Measurements from ENCODE around the gene KCP.

The KCP gene

DNA sequence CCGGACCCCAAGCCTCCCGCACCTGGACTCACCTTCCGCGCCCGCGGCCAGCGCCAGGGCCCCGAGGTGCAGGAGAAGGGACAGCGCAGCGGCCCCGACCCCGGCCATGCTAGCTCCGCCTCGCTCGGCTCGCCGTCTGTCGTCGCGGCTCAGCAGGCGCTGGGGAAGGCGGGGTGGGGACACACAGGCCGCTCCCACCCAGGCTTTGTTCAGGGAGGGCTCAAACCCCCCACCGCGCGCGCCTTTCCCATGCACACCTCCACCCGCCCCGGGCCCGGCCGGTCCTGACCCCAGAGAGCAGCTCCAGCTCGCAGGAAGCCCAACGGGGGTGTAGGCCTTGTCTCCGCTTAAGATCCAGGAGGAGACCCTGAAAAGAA lies at the start of gene KCP:
KCP (minus strand) TSS at position 141 of the 377 bp plus-strand sequence; CDS start at position 108, 33 bp downstream.
- Histone ChIP-seq H3K9ac (ENCODE audit: low read length in 5 of 5) (peak within 1 kb of the TSS in 4 of 5 donors; percentile 22 to 46 (median 34)), H3K27ac (ENCODE audit: low read depth, low read length) (peak within 1 kb of the TSS; percentile 23), H3K4me1 (ENCODE audit: control insufficient read depth in 5 of 5, insufficient read depth in 5 of 5, low read length in 5 of 5) (peaks cover 1 to 36% (median 26%) of the 10 kb centered on the region in 5 donors), H3K9me3 (ENCODE audit: control insufficient read depth in 5 of 5, low read length in 5 of 5) (no peaks in the 10 kb centered on the region), H3K27me3 (ENCODE audit: control insufficient read depth in 5 of 5, insufficient read depth in 4 of 5, low read length in 5 of 5) (peaks cover 10 to 34% (median 20%) of the 10 kb centered on the region in 5 donors), H3K4me3 (ENCODE audit: low read depth in 1 of 5, low read length in 5 of 5) (peak within 1 kb of the TSS; percentile 45 to 61 (median 59)), H3K36me3 (ENCODE audit: control insufficient read depth in 5 of 5, insufficient read depth in 5 of 5, low read length in 5 of 5) (peaks cover 0 to 4% (median 0%) of the 10 kb centered on the region in 5 donors)

DNA sequence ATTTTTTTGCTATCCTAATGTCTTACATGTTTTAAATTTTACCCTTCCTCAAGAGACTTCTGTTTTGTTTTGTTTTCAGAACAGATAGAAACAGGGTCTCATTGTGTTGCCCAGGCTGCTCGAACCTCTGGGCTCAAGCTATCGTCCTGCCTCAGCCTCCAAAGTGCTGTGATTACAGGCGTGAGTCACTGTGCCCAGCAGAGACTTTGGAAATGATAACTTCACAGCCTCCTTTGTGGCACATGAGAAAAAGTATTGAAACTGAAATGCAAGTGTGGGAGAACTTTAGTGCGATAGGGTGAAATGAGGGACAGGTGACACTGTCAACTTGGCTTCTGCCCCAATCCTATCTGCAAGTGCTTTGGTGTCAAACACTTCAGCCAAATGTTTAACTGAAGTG lies 48.8 kb upstream of the KCP start:
- no peaks in the 10 kb centered on the region for H3K27me3 ChIP-seq (ENCODE audit: control insufficient read depth in 5 of 5, insufficient read depth in 4 of 5, low read length in 5 of 5)
- H3K27ac ChIP-seq (ENCODE audit: low read depth, low read length): no peak overlapping the region
- H3K4me1 ChIP-seq (ENCODE audit: control insufficient read depth in 5 of 5, insufficient read depth in 5 of 5, low read length in 5 of 5): peaks cover 0 to 11% (median 8%) of the 10 kb centered on the region in 5 donors
- no peaks in the 10 kb centered on the region for H3K9me3 ChIP-seq (ENCODE audit: control insufficient read depth in 5 of 5, low read length in 5 of 5)
- H3K9ac ChIP-seq (ENCODE audit: low read length in 5 of 5): no peak overlapping the region
- H3K36me3 ChIP-seq (ENCODE audit: control insufficient read depth in 5 of 5, insufficient read depth in 5 of 5, low read length in 5 of 5): peaks cover 40 to 71% (median 58%) of the 10 kb centered on the region in 5 donors
- no peak overlapping the region for H3K4me3 ChIP-seq (ENCODE audit: low read depth in 1 of 5, low read length in 5 of 5)

DNA sequence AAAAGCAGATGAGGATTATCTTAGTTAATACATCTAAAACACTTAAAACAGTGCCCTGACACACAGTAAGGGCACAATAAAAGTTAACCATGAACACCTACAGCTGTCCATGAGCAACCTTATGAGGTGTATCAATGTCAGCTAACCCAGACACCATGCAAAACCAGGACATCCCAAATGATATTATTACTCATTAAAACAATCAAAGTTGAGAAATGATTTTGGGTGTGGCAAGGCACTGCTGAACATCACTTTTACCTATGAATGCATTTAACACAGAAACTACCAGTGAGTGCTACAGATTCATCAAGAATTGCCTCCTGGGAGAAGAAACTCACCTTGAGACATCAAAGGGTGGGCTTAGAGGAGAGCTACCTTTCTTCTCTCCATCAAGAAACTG lies 45.5 kb upstream of the KCP start:
- no peak overlapping the region for H3K9ac ChIP-seq (ENCODE audit: low read length in 5 of 5)
- H3K36me3 ChIP-seq (ENCODE audit: control insufficient read depth in 5 of 5, insufficient read depth in 5 of 5, low read length in 5 of 5): peaks cover 38 to 80% (median 71%) of the 10 kb centered on the region in 5 donors
- no peak overlapping the region for H3K4me3 ChIP-seq (ENCODE audit: low read depth in 1 of 5, low read length in 5 of 5)

DNA sequence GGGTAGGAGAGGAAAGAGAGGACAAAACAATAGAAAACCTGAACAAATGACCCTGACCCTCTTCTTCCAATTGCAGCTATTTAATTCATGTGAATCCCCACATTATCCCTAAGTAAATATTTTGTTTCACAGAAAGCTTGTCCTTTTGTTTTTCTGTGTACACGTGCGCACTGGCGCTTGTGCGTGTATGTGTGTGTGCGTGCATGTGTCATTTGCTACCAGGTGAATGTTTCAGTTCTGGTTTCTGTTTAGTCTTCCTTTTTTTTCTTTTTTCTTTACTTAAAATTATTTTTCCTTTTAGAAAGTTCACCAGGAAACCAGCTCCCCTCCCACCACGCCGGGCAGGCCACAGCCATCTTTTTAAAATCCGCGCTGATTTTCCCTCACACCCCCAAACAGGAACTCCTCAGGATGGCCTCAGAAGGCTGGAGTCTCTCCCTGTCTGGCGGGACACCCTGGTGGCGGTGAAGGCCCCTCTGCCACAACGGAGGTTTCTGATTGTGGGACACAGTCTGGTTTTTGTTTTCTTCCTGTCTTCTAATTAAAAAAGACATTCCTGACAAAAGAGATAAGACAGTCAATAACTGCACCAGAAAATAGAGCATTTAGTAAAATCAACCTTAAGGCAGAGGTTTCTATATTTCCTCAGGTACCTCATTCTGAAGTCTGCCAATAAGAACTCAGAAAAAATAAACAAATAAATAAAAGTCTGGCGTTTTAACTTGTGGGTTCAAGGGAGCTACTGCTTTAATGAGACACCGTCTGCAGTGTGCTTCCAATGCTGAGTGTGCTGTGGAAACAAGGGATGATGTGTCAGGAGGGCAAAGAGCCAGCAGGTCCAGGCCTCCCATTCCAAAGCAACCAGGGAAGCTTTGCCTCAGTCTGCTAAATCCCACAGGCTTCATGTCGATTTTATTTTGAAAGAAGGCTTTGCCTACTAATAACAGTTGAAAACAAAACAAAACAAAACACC lies 44.6 kb upstream of the KCP start:
- H3K36me3 ChIP-seq (ENCODE audit: control insufficient read depth in 5 of 5, insufficient read depth in 5 of 5, low read length in 5 of 5): peaks cover 39 to 77% (median 70%) of the 10 kb centered on the region in 5 donors
- no peaks in the 10 kb centered on the region for H3K9me3 ChIP-seq (ENCODE audit: control insufficient read depth in 5 of 5, low read length in 5 of 5)

More for the DNA sequence above, 45.5 kb upstream of the KCP start:
- Histone ChIP-seq H3K4me1 (ENCODE audit: control insufficient read depth in 5 of 5, insufficient read depth in 5 of 5, low read length in 5 of 5) (no peaks in the 10 kb centered on the region), H3K27me3 (ENCODE audit: control insufficient read depth in 5 of 5, insufficient read depth in 4 of 5, low read length in 5 of 5) (no peaks in the 10 kb centered on the region), H3K9me3 (ENCODE audit: control insufficient read depth in 5 of 5, low read length in 5 of 5) (no peaks in the 10 kb centered on the region), H3K27ac (ENCODE audit: low read depth, low read length) (no peak overlapping the region)

DNA sequence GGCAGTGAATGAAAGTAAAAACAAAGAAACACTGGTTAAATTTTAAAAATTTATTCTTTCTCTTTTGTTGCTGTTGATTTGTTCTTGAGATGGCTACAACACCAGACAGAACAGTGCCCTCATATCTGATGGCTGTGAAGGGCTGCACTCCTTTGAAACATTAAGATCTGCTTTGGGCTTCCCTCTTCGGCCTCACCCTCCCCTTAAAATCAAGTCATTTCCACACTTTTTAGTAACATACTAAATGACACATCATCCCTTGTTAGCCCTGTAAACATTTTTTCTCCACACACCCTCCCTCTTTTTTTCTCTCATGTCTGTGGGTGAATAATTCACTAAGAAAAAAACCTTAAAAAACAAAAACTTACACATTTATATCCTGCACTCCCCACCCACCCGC lies 43.6 kb upstream of the KCP start:
- Histone ChIP-seq H3K9ac (ENCODE audit: low read length in 5 of 5) (no peak overlapping the region), H3K9me3 (ENCODE audit: control insufficient read depth in 5 of 5, low read length in 5 of 5) (no peaks in the 10 kb centered on the region), H3K27me3 (ENCODE audit: control insufficient read depth in 5 of 5, insufficient read depth in 4 of 5, low read length in 5 of 5) (no peaks in the 10 kb centered on the region), H3K4me1 (ENCODE audit: control insufficient read depth in 5 of 5, insufficient read depth in 5 of 5, low read length in 5 of 5) (peaks cover 0 to 2% (median under 1%) of the 10 kb centered on the region in 5 donors), H3K27ac (ENCODE audit: low read depth, low read length) (no peak overlapping the region), H3K36me3 (ENCODE audit: control insufficient read depth in 5 of 5, insufficient read depth in 5 of 5, low read length in 5 of 5) (peaks cover 36 to 69% (median 61%) of the 10 kb centered on the region in 5 donors), H3K4me3 (ENCODE audit: low read depth in 1 of 5, low read length in 5 of 5) (no peak overlapping the region)

More for the DNA sequence above, 44.6 kb upstream of the KCP start:
- Histone ChIP-seq H3K27me3 (ENCODE audit: control insufficient read depth in 5 of 5, insufficient read depth in 4 of 5, low read length in 5 of 5) (no peaks in the 10 kb centered on the region), H3K9ac (ENCODE audit: low read length in 5 of 5) (no peak overlapping the region), H3K4me3 (ENCODE audit: low read depth in 1 of 5, low read length in 5 of 5) (no peak overlapping the region), H3K27ac (ENCODE audit: low read depth, low read length) (no peak overlapping the region), H3K4me1 (ENCODE audit: control insufficient read depth in 5 of 5, insufficient read depth in 5 of 5, low read length in 5 of 5) (no peaks in the 10 kb centered on the region)

DNA sequence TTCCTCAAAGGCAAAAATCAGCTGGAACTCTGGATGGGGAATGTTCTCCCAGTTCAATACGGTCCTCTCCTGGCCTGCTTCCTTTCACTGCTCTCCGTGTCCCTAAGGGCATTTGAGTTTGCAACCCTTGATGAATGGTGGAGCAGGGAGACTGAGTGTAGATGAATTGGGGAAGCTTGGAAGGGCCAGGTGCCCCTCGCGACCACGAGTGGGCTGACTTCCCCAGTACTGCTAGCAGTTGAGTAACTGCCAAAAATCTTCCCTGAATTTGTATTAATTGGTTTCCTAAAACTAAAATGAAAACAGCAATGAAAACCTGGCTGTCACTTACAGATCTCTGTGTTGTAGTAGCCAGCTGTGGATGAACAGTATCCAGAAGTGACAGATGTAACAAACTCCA lies 40.8 kb upstream of the KCP start:
- Histone ChIP-seq H3K4me1 (ENCODE audit: control insufficient read depth in 5 of 5, insufficient read depth in 5 of 5, low read length in 5 of 5) (peaks cover 0 to 16% (median 11%) of the 10 kb centered on the region in 5 donors), H3K27me3 (ENCODE audit: control insufficient read depth in 5 of 5, insufficient read depth in 4 of 5, low read length in 5 of 5) (no peaks in the 10 kb centered on the region), H3K9ac (ENCODE audit: low read length in 5 of 5) (no peak overlapping the region), H3K27ac (ENCODE audit: low read depth, low read length) (no peak overlapping the region), H3K36me3 (ENCODE audit: control insufficient read depth in 5 of 5, insufficient read depth in 5 of 5, low read length in 5 of 5) (peaks cover 25 to 63% (median 42%) of the 10 kb centered on the region in 5 donors), H3K4me3 (ENCODE audit: low read depth in 1 of 5, low read length in 5 of 5) (no peak overlapping the region), H3K9me3 (ENCODE audit: control insufficient read depth in 5 of 5, low read length in 5 of 5) (no peaks in the 10 kb centered on the region)

DNA sequence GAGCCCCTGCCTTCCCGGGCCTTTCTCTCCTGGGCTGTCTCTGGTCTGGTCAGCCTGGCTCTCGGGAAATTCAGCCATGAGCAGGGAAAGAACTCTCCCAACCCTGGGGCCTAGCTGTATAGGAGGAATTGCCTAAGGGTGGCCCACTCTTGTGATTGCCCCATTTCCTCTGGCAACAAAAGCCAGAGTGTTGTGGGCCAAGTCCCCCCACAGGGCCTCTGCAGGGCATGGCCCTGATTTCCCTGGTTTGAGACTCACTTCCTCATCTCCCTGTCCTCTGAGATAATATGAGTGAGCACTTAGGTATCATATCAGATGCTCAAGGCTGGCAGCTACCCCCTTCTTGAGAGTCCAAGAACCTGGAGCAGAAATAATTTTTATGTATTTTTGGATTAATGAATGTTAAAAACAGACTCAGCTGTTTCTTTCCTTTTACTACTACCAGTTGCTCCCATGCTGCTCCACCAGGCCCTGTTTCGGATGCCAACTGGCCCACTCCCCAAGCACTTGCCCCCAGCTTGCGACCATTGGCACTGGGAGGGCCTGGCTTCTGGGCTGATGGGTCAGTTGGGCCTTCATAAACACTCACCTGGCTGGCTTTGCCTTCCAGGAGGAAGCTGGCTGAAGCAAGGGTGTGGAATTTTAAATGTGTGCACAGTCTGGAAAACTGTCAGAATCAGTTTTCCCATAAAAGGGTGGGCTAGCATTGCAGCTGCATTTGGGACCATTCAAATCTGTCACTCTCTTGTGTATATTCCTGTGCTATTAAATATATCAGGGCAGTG lies 38.7 kb upstream of the KCP start:
- H3K36me3 ChIP-seq (ENCODE audit: control insufficient read depth in 5 of 5, insufficient read depth in 5 of 5, low read length in 5 of 5): peaks cover 13 to 53% (median 23%) of the 10 kb centered on the region in 5 donors
- H3K4me3 ChIP-seq (ENCODE audit: low read depth in 1 of 5, low read length in 5 of 5): no peak overlapping the region
- peak overlapping the region; percentile 10 for H3K27ac ChIP-seq (ENCODE audit: low read depth, low read length)

DNA sequence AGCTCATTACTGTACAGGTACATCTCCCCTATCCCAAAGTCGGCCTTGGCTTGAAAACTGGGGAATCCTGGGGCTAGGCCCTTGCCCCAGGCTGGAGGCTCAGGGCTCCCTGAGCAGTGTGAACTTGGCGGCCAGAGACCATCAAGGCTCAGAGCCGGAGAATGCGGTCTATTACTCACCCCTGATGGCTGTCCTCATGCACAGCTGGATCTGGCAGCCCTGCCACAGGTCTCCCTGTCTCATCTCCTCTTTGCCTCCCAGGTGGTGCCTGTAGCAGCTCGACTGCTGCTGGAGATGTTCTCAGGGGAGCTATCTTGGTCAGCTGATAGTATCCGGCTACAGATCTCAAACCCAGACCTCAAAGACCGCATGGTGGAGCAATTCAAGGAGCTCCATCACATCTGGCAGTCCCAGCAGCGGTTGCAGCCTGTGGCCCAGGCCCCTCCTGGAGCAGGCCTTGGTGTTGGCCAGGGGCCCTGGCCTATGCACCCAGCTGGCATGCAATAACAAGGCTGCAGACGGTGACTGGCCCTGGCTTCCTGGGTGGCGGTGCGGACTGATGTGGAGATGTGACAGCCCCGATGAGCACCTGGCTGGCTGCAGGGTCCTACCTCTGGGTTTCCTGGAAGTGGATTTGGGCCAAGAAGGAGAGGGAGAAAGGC lies 37.9 kb upstream of the KCP start:
- no peaks in the 10 kb centered on the region for H3K27me3 ChIP-seq (ENCODE audit: control insufficient read depth in 5 of 5, insufficient read depth in 4 of 5, low read length in 5 of 5)
- H3K9ac ChIP-seq (ENCODE audit: low read length in 5 of 5): no peak overlapping the region
- H3K4me3 ChIP-seq (ENCODE audit: low read depth in 1 of 5, low read length in 5 of 5): no peak overlapping the region
- H3K36me3 ChIP-seq (ENCODE audit: control insufficient read depth in 5 of 5, insufficient read depth in 5 of 5, low read length in 5 of 5): peaks cover 9 to 46% (median 16%) of the 10 kb centered on the region in 5 donors
- H3K9me3 ChIP-seq (ENCODE audit: control insufficient read depth in 5 of 5, low read length in 5 of 5): no peaks in the 10 kb centered on the region
- peak overlapping the region; percentile 10 for H3K27ac ChIP-seq (ENCODE audit: low read depth, low read length)
- H3K4me1 ChIP-seq (ENCODE audit: control insufficient read depth in 5 of 5, insufficient read depth in 5 of 5, low read length in 5 of 5): peaks cover 0 to 21% (median 19%) of the 10 kb centered on the region in 5 donors

More for the DNA sequence above, 38.7 kb upstream of the KCP start:
- no peaks in the 10 kb centered on the region for H3K9me3 ChIP-seq (ENCODE audit: control insufficient read depth in 5 of 5, low read length in 5 of 5)
- H3K27me3 ChIP-seq (ENCODE audit: control insufficient read depth in 5 of 5, insufficient read depth in 4 of 5, low read length in 5 of 5): no peaks in the 10 kb centered on the region
- H3K9ac ChIP-seq (ENCODE audit: low read length in 5 of 5): no peak overlapping the region
- peaks cover 0 to 21% (median 18%) of the 10 kb centered on the region in 5 donors for H3K4me1 ChIP-seq (ENCODE audit: control insufficient read depth in 5 of 5, insufficient read depth in 5 of 5, low read length in 5 of 5)

DNA sequence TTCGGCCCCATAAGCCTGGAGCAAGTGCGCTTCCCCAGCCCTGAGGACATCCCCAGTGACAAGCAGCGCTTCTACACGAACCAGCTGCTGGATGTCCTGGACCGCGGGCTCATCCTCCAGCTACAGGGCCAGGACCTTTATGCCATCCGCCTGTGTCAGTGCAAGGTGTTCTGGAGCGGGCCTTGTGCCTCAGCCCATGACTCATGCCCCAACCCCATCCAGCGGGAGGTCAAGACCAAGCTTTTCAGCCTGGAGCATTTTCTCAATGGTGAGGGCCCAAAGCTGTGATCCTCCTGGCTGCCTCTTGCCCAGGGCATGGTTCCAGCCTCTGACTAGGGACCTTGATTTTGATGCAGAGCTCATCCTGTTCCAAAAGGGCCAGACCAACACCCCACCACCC lies 37.3 kb upstream of the KCP start:
- Histone ChIP-seq H3K9ac (ENCODE audit: low read length in 5 of 5) (no peak overlapping the region), H3K36me3 (ENCODE audit: control insufficient read depth in 5 of 5, insufficient read depth in 5 of 5, low read length in 5 of 5) (peaks cover 4 to 40% (median 12%) of the 10 kb centered on the region in 5 donors), H3K4me3 (ENCODE audit: low read depth in 1 of 5, low read length in 5 of 5) (no peak overlapping the region), H3K4me1 (ENCODE audit: control insufficient read depth in 5 of 5, insufficient read depth in 5 of 5, low read length in 5 of 5) (peaks cover 0 to 21% (median 19%) of the 10 kb centered on the region in 5 donors), H3K27ac (ENCODE audit: low read depth, low read length) (no peak overlapping the region), H3K9me3 (ENCODE audit: control insufficient read depth in 5 of 5, low read length in 5 of 5) (no peaks in the 10 kb centered on the region), H3K27me3 (ENCODE audit: control insufficient read depth in 5 of 5, insufficient read depth in 4 of 5, low read length in 5 of 5) (no peaks in the 10 kb centered on the region)

All from subcutaneous abdominal adipose tissue (tissue), 5 donors.